Testis (tissue), 3 donors: ENCODE data around the gene RPL7L1. TPM values are rescaled to one million over a fixed set of nuclear protein-coding genes. Genes with fewer than 3 reads are reported as not detected.

Experiments
- DNase-seq: peaks from one replicate; pipeline ENCODE4 v3.0.0-alpha.2; 2019
- H3K27ac ChIP-seq, 2 donors: fragments of 200-600 bp; sonication (generic); one replicate each; pipeline ENCODE4 v1.5.1; 2019
- H3K27me3 ChIP-seq: fragments of 200-600 bp; sonication (generic); one replicate; pipeline ENCODE4 v1.5.1; 2019
- H3K36me3 ChIP-seq: fragments of 200-600 bp; sonication (generic); one replicate; pipeline ENCODE4 v1.5.1; 2017; ENCODE audit warnings: low read depth; ENCODE audit errors: missing control alignments
- H3K4me1 ChIP-seq: fragments of 200-600 bp; sonication (generic); one replicate; pipeline ENCODE4 v1.5.1; 2019
- H3K4me3 ChIP-seq, 2 donors: fragments of 200-600 bp; sonication (generic); one replicate each; pipeline ENCODE4 v1.5.1; 2017 to 2019
- H3K9me3 ChIP-seq: fragments of 200-600 bp; sonication (generic); one replicate; pipeline ENCODE4 v1.5.1; 2017
- POLR2A ChIP-seq: fragments of 450-650 bp; IDR thresholded peaks from one replicate; pipeline ENCODE4 v1.6.1; 2017; ENCODE audit warnings: antibody characterized with exemption, mild to moderate bottlenecking, moderate library complexity
- WGBS, 2 donors: methylation state at CpG; one replicate each; pipeline ENCODE4 v1.1.5; 2018; 5-methylcytosine and 5-hydroxymethylcytosine counted together
- intact Hi-C: fragments of 100-400 bp; cut with DNase I; formaldehyde crosslinking; loops from one replicate; pipeline ENCODE4 v1.15.1; 2023; ENCODE audit warnings: low total_unique reads
- polyA plus RNA-seq: library from polyadenylated mRNA; stranded (reverse); fragments of 350-450 nt; fragmentation: Illumina TruSeq; extraction: RNeasy Lipid Tissue Mini Kit (QIAGEN cat#74804); gene quantifications from one replicate; pipeline ENCODE4 v1.2.3, GENCODE V29; 2014; ENCODE audit warnings: low read depth, low replicate concordance; ENCODE audit not compliant: insufficient read depth
- total RNA-seq, 2 donors: library from RNA; depleted of rRNA; stranded (reverse); fragments of >200 nt; gene quantifications; one replicate each; pipeline ENCODE4 v1.2.3, GENCODE V29; 2016
- TF ChIP-seq, protein P1 (sequence below), 3 experiments: fragments of 450-650 bp in 2 of 3; fragments of 200-600 bp in 1 of 3; sonication (generic) in 1 of 3; IDR thresholded peaks; one replicate each; pipeline ENCODE4 v1.5.1; 2016 to 2019; ENCODE audit warnings: antibody characterized with exemption in 3 of 3, mild to moderate bottlenecking in 2 of 3, moderate library complexity in 1 of 3

Gene RPL7L1
- total and polyA plus RNA-seq, 3 donors from 2014 or later = 51.4 to 66.8 (median 62.6) TPM

GRCh38 chr6:42860481-42860880 is 18.9 kb upstream of the RPL7L1 start:
- no peak for DNase-seq
- H3K27me3 ChIP-seq = no peaks in the 10 kb centered on the region
- no peaks in the 10 kb centered on the region for H3K4me1 ChIP-seq
- 93% methylated on average over 6 of the region's 6 CpGs for WGBS, 2 donors
- no peaks in the 10 kb centered on the region for H3K36me3 ChIP-seq
- H3K27ac ChIP-seq = no peak overlapping the region
- intact Hi-C loops = no loop called here
- no peak overlapping the region for H3K4me3 ChIP-seq
- no peaks in the 10 kb centered on the region for H3K9me3 ChIP-seq
- no peak for TF ChIP-seq POLR2A
- TF ChIP-seq, protein P1, sequence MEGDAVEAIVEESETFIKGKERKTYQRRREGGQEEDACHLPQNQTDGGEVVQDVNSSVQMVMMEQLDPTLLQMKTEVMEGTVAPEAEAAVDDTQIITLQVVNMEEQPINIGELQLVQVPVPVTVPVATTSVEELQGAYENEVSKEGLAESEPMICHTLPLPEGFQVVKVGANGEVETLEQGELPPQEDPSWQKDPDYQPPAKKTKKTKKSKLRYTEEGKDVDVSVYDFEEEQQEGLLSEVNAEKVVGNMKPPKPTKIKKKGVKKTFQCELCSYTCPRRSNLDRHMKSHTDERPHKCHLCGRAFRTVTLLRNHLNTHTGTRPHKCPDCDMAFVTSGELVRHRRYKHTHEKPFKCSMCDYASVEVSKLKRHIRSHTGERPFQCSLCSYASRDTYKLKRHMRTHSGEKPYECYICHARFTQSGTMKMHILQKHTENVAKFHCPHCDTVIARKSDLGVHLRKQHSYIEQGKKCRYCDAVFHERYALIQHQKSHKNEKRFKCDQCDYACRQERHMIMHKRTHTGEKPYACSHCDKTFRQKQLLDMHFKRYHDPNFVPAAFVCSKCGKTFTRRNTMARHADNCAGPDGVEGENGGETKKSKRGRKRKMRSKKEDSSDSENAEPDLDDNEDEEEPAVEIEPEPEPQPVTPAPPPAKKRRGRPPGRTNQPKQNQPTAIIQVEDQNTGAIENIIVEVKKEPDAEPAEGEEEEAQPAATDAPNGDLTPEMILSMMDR (IDR thresholded peaks at IDR 0.05) = no peak

- Histone ChIP-seq H3K4me1 (no peaks in the 10 kb centered on the region), H3K36me3 (no peaks in the 10 kb centered on the region), H3K27me3 (no peaks in the 10 kb centered on the region), H3K4me3 (no peak overlapping the region), H3K9me3 (no peaks in the 10 kb centered on the region), H3K27ac (peak overlapping the region in 1 of 2 donors; percentile 2)
- TF ChIP-seq POLR2A = no peak
- TF ChIP-seq, protein P1 (IDR thresholded peaks at IDR 0.05) = no peak
- WGBS, 2 donors = 54 to 67% methylated on average over 8 of the region's 8 CpGs
- intact Hi-C loops = no loop called here
- peak; percentile 43 for DNase-seq
Observed at GRCh38 chr6:42864602-42865001, 14.8 kb upstream of the RPL7L1 start.

DNA sequence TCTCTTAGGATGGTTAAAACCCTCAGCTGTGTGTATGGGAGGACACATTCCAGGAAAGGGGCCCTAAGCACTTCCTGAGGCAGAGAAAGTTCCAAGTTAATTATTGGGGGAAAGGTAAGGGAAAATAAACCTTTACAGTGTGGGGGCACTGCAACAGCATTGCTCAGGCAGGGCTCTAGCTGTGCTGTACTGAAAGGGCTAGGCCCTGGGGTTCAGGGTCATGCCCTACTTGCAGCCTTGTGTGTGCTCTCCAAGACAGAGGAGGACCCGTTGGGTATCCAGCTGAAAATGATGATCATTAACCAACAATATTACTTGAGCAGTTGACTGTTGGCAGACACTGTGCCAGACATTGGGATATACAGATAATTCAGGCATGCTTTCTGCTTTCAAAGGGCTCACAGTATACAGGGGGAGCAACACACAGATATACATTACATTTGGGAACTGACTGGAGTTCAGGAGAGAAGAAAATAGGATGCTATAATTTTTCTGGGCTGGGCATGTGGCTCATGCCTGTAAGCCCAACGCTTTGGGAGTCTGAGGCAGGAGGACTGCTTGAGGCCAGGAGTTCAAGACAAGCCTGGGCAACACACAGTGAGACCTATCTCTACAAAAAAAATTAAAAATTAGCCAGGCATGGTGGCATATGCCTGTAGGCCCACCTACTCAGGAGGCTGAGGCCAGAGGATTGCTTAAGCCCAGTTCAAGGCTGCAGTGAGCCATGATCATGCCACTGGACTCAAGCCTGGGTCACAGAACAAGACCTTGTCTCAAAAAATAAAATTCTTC is 9.1 kb upstream of the RPL7L1 start:
- H3K4me3 ChIP-seq = no peak overlapping the region
- no peaks in the 10 kb centered on the region for H3K27me3 ChIP-seq
- intact Hi-C loops = loop anchor here (10.0 kb wide), 2 partner anchors 146 to 206 kb away; partner anchors contain the start of gene PRPH2
- H3K9me3 ChIP-seq = no peaks in the 10 kb centered on the region
- no peaks in the 10 kb centered on the region for H3K4me1 ChIP-seq
- DNase-seq = no peak
- TF ChIP-seq, protein P1 (IDR thresholded peaks at IDR 0.05) = no peak
- TF ChIP-seq POLR2A = no peak
- no peaks in the 10 kb centered on the region for H3K36me3 ChIP-seq
- WGBS, 2 donors = 61 to 79% methylated on average over 2 of the region's 2 CpGs
- no peak overlapping the region for H3K27ac ChIP-seq

- TF ChIP-seq, protein P1 (IDR thresholded peaks at IDR 0.05) = no peak
- TF ChIP-seq POLR2A = no peak
- Histone ChIP-seq H3K4me3 (no peak overlapping the region), H3K4me1 (no peaks in the 10 kb centered on the region), H3K27me3 (no peaks in the 10 kb centered on the region), H3K27ac (no peak overlapping the region), H3K36me3 (no peaks in the 10 kb centered on the region), H3K9me3 (no peaks in the 10 kb centered on the region)
- 75 to 82% methylated on average over 3 of the region's 3 CpGs for WGBS, 2 donors
- DNase-seq = no peak
- intact Hi-C loops = loop anchor here (10.0 kb wide), 2 partner anchors 147 to 207 kb away; partner anchors contain the start of gene PRPH2
Observed at GRCh38 chr6:42871711-42872110, 7.7 kb upstream of the RPL7L1 start.
